GM19468 (cell line): ENCODE data around the gene BBS1.
"Not testable (repeated sequence)": the region's sequence is repeated elsewhere in the genome, so short reads cannot be mapped to it uniquely, and the experiment has no call there.

Experiments used
- ATAC-seq: cut with Tn5 transposase; IDR thresholded peaks from one replicate; pipeline ENCODE4 v1.9.1; 2021; ENCODE audit warnings: mild to moderate bottlenecking, moderate library complexity, moderate number of reproducible peaks; ENCODE audit not compliant: unreplicated experiment; ENCODE audit errors: extremely low read depth

The BBS1 gene

DNA sequence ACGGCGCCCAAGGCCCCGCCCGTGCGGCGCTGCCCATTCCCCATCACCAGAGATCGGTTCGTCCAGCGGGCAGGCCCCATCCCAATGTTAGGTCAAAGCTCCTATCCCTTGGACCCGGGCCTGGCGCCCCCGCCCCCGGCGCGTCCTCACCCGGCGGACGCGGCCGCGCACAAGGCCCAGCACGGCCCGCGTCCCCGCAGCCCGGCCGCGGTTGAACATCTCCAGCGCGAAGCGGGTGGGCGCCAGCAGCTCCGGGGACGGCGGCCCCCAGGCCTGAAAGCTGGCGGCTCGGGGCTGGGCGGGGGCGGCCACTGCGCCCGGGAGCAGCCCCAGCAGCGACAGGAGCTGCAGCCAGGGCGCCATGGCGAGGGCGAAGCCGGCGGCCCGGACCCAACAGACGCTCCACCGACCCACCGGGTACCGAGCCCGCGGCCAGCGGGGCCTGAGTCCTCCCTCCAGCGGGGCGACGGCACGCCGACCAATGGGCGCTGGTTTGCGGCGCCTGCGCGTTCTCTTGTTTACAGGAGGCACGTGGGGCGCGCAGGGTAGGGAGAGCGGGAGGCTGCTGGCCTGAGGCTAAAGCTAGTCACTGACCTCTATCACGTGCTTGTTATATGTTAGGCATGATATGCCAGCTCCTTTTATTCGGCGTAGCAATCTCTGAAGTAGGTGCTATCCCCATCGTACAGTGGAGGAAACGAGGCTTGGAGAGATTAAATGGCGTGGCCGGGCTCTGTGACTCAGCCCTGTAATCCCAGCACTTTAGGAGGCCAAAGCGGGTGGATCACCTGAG lies 57.9 kb downstream of the BBS1 start, which contains the start of gene CTSF:
Gene CTSF (minus strand): TSS at position 483 of the 793 bp plus-strand sequence. CDS start 120 bp downstream, at position 363.
- ATAC-seq = no peak

DNA sequence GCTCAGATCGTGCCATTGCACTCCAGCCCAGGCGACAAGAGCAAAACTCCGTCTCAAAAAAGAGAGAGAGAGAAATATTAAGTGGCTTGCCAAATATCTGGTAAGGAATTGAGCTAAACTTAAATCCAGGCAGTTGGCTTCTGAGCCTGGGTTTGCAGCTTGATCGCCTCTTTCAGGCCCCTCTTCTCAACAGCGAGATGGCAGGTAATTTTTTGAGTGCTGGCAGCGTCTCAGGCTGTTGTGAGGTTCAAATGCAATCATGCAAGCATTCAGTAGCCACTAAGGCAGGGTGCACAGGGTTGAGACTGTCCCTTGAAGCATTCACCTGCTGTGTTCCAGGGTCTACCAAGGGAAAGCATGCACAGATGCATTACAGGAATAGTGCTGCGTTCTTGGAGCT lies 58.6 kb downstream of the BBS1 start:
- ATAC-seq = no peak

DNA sequence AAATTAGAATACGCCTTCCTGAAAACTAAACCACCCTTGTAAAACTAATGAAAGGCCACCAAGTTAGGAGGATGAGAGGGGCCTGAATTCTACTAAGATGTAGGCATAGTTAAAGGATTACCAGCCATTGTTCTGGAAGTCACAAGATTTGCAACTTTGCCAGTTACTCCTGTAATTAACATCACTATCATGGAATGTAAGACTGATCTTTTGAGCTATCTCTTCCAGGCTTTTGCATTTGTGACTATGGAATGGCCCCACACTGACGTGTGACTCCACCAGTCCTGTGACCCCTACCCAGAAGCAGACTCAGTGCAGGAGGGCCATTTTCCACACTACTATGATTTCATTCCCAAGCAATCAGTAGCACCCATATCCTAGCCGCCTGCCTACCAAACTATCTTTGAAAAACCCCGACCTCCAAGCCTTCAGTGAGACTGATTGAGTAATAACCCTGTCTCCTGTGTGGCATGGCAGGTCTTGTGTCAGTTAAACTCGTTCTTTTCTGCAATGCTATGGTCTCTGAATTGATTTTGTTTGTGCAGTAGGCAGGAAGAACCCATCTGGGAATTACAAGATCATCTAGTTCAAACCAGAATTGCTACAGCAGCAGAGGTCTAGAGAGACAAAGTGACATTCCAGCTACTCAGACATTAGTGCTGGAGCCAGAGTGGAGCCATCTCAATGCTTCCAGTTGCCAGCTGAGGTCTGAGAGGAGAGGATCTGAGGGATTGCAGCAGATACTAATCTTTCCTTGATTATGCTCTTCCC lies 59.8 kb downstream of the BBS1 start:
- ATAC-seq = no peak

DNA sequence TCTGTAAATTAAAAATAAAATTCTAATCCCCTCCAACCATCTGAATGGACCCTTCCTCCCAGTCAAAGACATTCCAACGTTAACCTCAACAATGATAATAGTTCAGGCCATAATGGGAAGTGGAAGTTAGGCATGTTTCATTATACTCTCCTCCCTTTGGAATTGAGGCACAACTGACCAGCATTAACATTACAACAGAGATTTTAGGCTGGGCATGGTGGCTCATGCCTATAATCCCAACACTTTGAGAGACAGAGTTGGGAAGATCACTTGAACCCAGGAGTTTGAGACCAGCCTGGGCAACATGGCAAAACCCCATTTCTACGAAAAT lies 60.4 kb downstream of the BBS1 start:
- ATAC-seq = no peak

DNA sequence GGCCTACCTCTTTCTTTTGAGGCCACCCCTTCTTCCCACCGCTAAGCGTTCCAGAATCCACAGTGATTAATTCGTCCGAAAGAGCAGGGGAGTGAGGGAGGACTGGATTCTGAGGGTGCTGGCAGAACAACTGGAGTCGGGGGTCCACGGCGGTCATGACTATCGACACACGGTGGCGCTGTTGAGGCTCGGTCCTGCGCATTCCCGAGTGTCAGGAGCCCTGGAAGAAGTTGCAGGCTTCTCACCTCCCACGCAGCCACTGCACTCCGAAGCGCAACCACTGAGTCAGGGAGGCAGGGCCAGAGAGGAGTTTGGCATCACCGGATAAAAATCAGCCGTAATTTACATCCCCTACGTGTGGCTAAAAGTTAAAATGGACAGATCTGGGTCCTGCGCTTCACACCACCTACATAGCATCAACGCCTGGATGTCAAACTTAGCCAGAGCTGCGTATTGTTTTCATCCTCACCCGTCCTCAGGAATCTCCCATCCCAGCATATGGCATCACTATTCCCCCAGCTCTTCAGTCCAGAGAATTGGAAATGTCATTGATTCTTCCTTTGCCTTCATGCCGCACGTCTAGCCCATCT lies 68.7 kb downstream of the BBS1 start:
- ATAC-seq = no peak

DNA sequence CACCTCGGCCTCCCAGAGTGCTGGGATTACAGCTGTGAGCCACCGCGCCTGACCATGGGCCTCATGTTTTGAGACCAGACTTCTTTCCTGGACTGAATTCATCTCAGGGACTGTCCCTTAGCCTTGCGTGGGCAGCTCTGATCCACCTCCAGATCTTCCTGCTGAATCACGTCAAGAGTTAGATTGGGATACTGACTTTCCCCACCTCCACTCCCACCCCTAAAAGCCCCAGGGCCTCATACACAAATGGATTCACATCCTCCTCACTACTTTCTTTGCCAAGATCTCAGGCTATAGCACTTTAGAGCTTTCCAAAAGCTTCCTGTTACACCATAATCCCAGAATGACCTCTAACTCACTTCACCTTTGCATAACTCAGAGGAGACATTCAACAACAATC lies 70.4 kb downstream of the BBS1 start:
- ATAC-seq = no peak

DNA sequence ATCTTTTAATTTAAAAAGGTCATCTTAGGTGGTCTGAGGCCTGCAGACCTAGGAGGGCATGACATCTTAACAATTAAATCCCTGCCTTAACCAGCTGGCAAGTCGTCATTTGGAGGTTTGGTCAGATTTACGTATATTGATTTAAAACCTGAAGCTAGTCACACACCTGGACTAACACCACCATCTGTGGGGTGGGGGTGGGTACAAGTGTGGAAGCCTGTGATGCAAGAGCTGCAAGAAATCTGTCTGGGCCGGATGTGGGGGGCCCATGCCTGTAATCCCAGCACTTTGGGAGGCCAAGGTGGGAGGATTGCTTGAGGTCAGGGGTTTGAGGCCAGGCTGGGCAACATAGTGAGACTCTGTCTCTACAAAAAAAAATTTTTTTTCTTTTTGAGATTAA lies 70.8 kb downstream of the BBS1 start:
- ATAC-seq = no peak

DNA sequence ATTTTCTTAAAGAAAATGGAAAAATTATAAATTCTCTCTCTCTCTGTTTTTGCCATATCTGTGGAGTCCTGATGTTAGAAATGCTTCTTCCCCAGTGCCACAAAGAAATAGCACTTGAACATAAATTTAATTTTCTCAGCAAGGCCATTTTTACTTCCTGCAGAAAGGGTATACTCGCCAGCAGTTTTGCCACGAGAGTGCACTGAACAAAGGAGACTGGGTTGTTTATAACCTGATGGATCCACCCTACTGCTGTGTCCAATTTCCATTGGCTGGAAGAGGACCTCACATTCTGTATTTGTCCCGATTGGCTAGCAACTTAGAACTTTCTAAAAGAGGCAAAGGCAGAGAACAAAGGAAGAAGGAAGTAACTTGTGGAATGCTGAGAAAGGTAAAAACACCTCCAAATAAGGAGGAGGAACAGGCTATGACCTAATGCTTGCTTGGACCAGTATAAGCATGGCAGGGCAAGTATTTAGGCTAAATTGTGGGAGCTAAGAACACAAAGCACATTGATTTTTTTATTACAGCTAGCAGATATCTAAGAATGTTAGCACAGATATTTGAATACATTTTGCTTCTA lies 72.2 kb downstream of the BBS1 start:
- ATAC-seq = not testable (repeated sequence)
